HL-60 (cell line): ENCODE measurements around the gene CFAP74.

Source experiments
- DNase-seq, 2 experiments: peaks; one replicate each; pipeline ENCODE4 v3.0.0-alpha.2; 2010 to 2020; ENCODE audit warnings: low read depth in 1 of 2, low spot score in 1 of 2
- H3K27ac ChIP-seq: fragments of 250-450 bp; sonication (Bioruptor Pico); replicated peaks from 2 replicates; pipeline ENCODE4 v1.5.1; 2020; ENCODE audit warnings: mild to moderate bottlenecking, moderate library complexity
- H3K27me3 ChIP-seq: fragments of 250-450 bp; sonication (Bioruptor Pico); 2 replicates; pipeline ENCODE4 v1.5.1; 2021; ENCODE audit warnings: mild to moderate bottlenecking, moderate library complexity; ENCODE audit not compliant: insufficient read depth, poor library complexity, severe bottlenecking
- H3K4me3 ChIP-seq: replicated peaks from 2 replicates; pipeline ENCODE4 v1.5.1; 2011; ENCODE audit warnings: mild to moderate bottlenecking, control low read depth, low read length; ENCODE audit not compliant: insufficient read depth
- GABPA ChIP-seq: IDR thresholded peaks from 2 replicates; pipeline ENCODE4 v1.6.1; 2012; ENCODE audit warnings: low read depth
- POLR2AphosphoS5 ChIP-seq: IDR thresholded peaks from 2 replicates; pipeline ENCODE4 v1.6.1; 2012; ENCODE audit warnings: low read depth
- SPI1 ChIP-seq: IDR thresholded peaks from 2 replicates; pipeline ENCODE4 v1.6.1; 2012; ENCODE audit warnings: low read depth, mild to moderate bottlenecking, borderline replicate concordance
- TF ChIP-seq, protein P1 (sequence below): IDR thresholded peaks from 2 replicates; pipeline ENCODE4 v1.6.1; 2012; ENCODE audit warnings: low read depth; ENCODE audit not compliant: insufficient replicate concordance
- TF ChIP-seq, protein P2 (sequence below): IDR thresholded peaks from one replicate; pipeline ENCODE4 v1.5.1; 2011; ENCODE audit warnings: low read length, control low read depth, inconsistent platforms; ENCODE audit not compliant: insufficient read depth

Gene CFAP74

DNA sequence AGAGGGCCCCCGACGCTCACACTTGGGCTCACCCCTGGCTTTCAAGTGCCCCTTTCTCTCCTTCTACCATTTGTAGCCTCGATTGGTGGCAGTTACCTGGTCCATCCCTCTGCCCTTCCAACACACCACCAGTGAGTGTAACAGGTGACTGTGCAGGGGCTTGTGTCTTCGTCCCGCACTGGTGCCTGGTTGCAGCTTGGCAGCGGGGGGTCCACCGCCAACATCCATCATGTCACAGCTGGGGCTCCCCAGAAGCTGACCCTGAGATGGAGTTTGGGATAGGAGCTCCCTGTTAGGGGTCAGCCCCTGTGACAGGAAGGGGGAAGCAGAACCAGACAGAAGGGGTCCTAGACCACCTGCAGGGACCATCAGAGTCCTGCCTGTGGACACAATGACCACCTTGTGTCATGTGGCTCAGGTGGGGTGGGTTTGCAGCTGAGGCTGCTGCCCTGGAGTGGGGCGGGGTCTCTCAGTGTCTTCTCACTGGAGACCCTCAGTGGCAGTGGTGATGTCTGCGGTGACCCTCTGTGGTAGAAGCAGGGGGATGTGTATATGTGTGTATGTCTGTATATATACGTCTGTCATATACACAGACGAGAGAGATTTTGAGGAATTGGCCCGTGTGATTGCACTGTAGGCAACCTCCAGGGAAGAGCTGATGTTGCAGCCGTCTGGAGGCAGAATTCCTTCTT, 92.1 kb downstream of the CFAP74 start:
- TF ChIP-seq GABPA (no peak), POLR2AphosphoS5 (no peak), SPI1 (no peak)
- TF ChIP-seq, protein P1, sequence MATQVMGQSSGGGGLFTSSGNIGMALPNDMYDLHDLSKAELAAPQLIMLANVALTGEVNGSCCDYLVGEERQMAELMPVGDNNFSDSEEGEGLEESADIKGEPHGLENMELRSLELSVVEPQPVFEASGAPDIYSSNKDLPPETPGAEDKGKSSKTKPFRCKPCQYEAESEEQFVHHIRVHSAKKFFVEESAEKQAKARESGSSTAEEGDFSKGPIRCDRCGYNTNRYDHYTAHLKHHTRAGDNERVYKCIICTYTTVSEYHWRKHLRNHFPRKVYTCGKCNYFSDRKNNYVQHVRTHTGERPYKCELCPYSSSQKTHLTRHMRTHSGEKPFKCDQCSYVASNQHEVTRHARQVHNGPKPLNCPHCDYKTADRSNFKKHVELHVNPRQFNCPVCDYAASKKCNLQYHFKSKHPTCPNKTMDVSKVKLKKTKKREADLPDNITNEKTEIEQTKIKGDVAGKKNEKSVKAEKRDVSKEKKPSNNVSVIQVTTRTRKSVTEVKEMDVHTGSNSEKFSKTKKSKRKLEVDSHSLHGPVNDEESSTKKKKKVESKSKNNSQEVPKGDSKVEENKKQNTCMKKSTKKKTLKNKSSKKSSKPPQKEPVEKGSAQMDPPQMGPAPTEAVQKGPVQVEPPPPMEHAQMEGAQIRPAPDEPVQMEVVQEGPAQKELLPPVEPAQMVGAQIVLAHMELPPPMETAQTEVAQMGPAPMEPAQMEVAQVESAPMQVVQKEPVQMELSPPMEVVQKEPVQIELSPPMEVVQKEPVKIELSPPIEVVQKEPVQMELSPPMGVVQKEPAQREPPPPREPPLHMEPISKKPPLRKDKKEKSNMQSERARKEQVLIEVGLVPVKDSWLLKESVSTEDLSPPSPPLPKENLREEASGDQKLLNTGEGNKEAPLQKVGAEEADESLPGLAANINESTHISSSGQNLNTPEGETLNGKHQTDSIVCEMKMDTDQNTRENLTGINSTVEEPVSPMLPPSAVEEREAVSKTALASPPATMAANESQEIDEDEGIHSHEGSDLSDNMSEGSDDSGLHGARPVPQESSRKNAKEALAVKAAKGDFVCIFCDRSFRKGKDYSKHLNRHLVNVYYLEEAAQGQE = no peak
- TF ChIP-seq, protein P2, sequence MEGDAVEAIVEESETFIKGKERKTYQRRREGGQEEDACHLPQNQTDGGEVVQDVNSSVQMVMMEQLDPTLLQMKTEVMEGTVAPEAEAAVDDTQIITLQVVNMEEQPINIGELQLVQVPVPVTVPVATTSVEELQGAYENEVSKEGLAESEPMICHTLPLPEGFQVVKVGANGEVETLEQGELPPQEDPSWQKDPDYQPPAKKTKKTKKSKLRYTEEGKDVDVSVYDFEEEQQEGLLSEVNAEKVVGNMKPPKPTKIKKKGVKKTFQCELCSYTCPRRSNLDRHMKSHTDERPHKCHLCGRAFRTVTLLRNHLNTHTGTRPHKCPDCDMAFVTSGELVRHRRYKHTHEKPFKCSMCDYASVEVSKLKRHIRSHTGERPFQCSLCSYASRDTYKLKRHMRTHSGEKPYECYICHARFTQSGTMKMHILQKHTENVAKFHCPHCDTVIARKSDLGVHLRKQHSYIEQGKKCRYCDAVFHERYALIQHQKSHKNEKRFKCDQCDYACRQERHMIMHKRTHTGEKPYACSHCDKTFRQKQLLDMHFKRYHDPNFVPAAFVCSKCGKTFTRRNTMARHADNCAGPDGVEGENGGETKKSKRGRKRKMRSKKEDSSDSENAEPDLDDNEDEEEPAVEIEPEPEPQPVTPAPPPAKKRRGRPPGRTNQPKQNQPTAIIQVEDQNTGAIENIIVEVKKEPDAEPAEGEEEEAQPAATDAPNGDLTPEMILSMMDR = no peak
- no peaks in the 10 kb centered on the region for H3K27me3 ChIP-seq
- no peak overlapping the region for H3K27ac ChIP-seq
- DNase-seq = no peak
- H3K4me3 ChIP-seq = no peak overlapping the region

DNA sequence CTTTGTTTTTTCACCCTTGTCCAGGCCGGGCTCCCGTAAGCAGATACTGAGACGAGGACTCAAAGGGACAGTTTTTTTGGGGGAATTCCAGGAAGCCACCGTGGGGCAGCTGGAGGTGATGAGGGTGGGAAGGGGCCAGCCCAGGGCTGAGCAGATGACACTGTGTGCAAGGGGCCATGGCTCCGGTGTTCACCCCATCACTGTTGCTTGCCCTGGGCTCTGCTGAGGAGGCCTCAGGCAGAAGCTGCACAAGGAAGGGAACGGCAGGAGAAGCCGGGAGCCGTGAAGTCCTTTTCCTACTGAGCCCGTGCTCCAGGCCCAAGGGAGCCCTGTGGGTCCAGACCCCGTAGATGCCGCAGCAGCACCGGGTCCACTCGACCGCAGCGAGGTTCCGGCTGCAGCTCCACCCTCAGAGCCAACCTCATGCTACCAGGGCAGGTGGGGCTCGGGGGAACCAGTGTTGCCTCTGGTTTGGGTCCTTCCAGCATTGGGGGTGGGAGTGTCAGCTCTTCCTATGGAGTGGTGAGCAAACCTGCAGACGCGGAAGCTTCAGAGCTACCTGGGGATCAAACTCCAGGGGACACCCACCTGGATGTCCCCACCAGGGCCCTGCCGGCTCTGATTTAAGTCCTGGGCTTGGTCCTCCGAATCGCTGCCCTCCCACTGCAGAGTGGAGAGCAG, 92.8 kb downstream of the CFAP74 start:
- H3K4me3 ChIP-seq = no peak overlapping the region
- TF ChIP-seq, protein P2 = no peak
- TF ChIP-seq SPI1 (no peak), GABPA (no peak), POLR2AphosphoS5 (no peak)
- TF ChIP-seq, protein P1 = no peak
- DNase-seq = no peak
- H3K27me3 ChIP-seq = no peaks in the 10 kb centered on the region
- H3K27ac ChIP-seq = no peak overlapping the region

DNA sequence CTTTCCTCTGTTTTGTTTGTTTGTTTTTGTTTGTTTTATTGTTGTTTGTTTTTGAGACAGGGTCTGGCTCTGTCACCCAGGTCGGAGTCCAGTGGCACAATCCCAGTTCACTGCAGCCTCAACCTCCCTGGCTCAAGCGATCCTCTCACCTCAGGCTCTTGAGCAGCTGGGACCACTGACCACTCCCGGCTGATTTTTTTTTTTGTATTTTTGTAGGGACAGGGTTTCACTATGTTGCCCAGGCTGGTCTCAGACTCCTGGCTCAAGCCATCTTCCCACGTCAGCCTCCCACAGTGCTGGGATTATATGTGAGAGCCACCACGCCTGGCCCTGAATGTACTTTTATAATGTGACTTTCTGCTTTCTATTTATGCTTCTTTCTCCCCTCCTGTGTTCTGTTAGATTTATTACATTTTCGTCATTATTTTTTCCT, 93.5 kb downstream of the CFAP74 start:
- DNase-seq = no peak
- TF ChIP-seq, protein P1 = no peak
- TF ChIP-seq POLR2AphosphoS5 = no peak
- no peak for TF ChIP-seq GABPA
- TF ChIP-seq SPI1 = no peak
- H3K27me3 ChIP-seq = no peaks in the 10 kb centered on the region
- H3K27ac ChIP-seq = no peak overlapping the region
- H3K4me3 ChIP-seq = no peak overlapping the region
